NT2/D1 (cell line): Measurements from ENCODE around the gene MERTK.

Source experiments
- YY1 ChIP-seq: IDR thresholded peaks from 2 replicates; pipeline ENCODE4 v1.6.1; 2011; ENCODE audit not compliant: insufficient read length, insufficient read depth
- ZNF274 ChIP-seq: IDR thresholded peaks from 2 replicates; pipeline ENCODE4 v1.6.1; 2011; ENCODE audit warnings: mild to moderate bottlenecking, low read depth, low read length

GRCh38 chr2:111990375-111990774, 92.0 kb downstream of the MERTK start:
- TF ChIP-seq YY1 = no peak
- TF ChIP-seq ZNF274 = no peak
